HG03135 (cell line): Measurements from ENCODE around the gene GLIPR1.
"Not testable (repeated sequence)": the region's sequence is repeated elsewhere in the genome, so short reads cannot be mapped to it uniquely, and the experiment has no call there.

Experiments used
- ATAC-seq: cut with Tn5 transposase; IDR thresholded peaks from one replicate; pipeline ENCODE4 v1.9.1; 2021; ENCODE audit warnings: mild to moderate bottlenecking, moderate library complexity; ENCODE audit not compliant: unreplicated experiment

The GLIPR1 gene

GRCh38 chr12:75480469-75480949 lies at the start of gene GLIPR1:
TSS of gene GLIPR1 (plus strand) at chr12:75480755. CDS start at chr12:75480881, 126 bp downstream.
- peak; percentile 90 for ATAC-seq

DNA sequence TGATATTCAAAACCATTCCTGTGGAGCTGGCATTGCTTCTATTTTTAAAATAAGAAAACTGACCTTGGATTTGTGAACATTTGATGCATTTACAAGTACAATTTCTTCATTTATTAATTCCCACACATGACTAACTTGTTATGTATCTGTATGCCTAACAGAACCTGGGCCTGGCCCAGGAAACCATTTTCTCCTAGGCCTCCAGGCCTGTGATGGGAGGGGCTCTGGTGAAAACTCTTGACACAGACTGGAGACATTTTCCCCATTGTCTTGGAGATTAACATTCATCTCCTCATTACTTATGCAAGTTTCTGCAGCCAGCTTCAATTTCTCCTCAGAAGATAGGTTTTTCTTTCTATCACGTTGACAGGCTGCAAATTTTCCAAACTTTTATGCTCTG lies 47.6 kb upstream of the GLIPR1 start:
- no peak for ATAC-seq

- no peak for ATAC-seq
These were observed 43.0 kb upstream of the GLIPR1 start for GRCh38 chr12:75437564-75437963.

- no peak for ATAC-seq
These were observed 42.3 kb upstream of the GLIPR1 start for GRCh38 chr12:75438059-75438754.

GRCh38 chr12:75439048-75439447 lies 41.5 kb upstream of the GLIPR1 start:
- ATAC-seq = no peak

DNA sequence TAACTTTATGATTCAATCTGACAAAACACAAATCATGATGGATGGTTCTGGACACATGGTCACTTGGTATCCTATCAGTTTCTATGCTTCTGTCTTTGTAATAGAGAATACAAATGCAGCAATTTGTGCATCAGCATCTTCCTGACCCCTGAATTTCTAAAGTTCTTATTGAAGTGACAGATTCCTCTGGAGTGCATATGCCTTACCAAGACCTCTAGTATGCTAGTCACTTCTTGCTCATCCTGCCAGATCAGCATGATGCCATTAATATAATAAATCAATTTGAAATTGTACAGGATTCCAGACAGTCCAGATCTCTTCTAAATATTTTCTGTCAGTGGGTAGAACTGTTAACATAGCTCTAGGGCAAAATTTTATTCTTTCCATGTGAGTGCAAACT lies 40.6 kb upstream of the GLIPR1 start:
- no peak for ATAC-seq

GRCh38 chr12:75441687-75442449 lies 38.7 kb upstream of the GLIPR1 start:
- not testable (repeated sequence) for ATAC-seq

GRCh38 chr12:75442454-75442853 lies 38.1 kb upstream of the GLIPR1 start:
- not testable (repeated sequence) for ATAC-seq

DNA sequence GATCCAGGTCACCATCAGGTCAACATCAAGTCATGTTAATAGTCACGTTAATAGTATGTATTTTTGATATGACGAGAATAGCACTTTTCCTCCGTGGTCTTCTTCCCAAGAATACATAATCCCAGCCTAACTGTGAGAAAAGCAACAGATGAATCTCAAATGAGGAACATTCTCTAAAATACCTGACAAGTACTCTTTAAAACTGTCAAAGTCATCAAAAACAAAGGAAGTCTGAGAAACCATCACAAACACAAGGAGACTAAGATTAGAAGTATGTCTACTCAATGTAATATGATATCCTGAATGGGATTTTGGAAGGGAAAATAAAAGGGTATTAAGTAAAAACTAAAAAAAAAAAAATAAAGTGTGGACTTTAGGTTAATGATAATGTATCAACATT lies 36.8 kb upstream of the GLIPR1 start:
- no peak for ATAC-seq

- no peak for ATAC-seq
These were observed 36.0 kb upstream of the GLIPR1 start for GRCh38 chr12:75444429-75445136.

DNA sequence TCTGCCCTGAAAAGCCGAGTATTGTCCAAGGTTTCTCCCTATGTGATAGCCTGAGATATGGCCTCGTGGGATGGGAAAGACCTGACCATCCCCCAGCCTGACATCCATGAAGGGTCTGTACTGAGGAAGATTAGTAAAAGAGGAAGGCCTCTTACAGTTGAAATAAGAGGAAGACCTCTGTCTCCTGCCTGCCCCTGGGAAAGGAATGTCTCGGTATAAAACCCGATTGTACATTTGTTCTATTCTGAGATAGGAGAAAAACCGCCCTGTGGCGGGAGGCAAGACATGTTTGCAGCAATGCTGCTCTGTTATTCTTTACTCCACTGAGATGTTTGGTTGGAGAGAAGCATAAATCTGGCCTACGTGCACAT lies 35.4 kb upstream of the GLIPR1 start:
- not testable (repeated sequence) for ATAC-seq

- no peak for ATAC-seq
These were observed 33.7 kb upstream of the GLIPR1 start for GRCh38 chr12:75446857-75447256.

- no peak for ATAC-seq
These were observed 32.7 kb upstream of the GLIPR1 start for GRCh38 chr12:75447691-75448393.

DNA sequence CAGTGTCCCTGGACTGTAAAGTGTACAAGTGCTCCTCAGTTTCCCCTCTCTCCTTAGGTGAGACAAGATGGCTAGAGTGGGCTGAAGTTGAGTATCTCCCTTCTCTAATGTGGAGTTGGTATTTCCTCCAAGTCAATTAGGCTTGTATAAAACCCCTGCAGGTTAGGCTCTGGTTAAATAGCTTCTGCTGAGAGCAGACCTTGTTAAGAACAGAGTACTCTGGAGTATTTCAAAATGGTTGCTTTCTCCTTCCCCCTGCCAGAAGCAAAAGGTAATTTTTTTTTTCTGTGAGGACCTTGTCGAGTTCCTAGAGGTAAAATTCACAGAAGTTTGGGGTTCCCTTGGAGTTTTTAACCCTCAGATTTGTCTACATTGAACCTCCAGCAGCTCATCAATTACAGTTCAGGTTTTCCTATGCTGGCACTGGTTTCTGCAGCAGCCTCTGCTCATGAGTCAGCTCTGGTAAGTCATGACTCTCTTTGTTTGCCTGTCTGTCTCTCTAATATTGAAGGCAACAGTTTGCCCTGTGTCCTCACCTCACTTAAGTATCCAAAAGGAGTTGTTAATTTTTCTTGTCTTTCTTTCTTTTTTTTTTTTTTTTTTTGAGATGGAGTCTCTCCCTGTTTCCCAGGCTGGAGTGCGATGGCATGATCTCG lies 27.8 kb upstream of the GLIPR1 start:
- ATAC-seq = no peak

DNA sequence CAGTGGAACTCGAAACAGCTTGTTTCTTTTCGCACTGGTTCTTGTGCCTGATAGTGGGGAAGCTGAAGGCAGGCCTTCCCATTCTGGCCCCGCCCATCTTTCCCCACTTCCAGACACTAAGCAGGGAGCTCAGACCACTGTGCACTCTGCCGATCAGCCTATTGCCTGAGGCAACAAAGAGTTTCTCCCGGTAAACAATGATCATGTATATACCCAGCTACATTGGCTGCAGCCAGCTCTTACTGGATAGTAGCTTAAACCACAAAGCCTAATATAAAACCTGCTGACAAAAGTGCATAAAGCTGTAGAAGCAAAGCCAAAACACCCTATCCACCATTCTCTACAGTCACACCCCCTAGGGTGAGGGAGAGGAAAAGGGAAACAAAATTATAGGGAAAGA lies 24.7 kb upstream of the GLIPR1 start:
- no peak for ATAC-seq

DNA sequence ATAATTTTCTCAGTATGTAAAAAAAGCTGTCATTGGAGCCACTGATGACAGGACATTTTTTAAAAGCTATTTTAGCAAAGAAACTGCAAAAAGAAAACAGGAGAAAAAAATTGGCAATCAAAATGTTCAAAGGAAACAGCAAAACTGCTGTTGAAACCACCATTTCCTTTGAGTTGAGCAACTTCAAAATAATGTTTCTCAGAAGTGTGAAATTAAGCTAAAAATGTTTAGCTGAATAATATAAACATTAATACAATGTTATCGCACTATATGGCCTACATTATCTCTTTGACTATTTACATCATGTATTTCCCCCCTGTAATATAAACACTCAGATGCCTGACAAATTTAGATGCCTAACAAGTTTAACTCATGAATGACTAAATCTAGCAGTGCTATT lies 23.4 kb upstream of the GLIPR1 start:
- ATAC-seq = no peak

- ATAC-seq = not testable (repeated sequence)
These were observed 22.7 kb upstream of the GLIPR1 start for GRCh38 chr12:75457866-75458265.

DNA sequence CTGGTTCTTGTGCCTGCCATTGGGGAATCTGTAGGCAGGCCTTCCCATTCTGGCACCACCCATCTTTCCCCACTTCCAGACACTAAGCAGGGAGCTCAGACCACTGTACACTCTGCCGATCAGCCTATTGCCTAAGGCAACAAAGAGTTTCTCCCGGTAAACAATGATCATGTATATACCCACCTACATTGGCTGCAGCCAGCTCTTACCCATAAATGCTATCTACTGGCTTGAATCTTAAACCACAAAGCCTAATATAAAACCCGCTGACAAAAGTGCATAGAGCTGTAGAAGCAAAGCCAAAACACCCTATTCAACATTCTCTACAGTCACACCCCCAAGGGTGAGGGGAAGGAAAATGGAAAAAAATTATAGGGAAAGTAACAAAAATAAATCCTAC lies 20.8 kb upstream of the GLIPR1 start:
- ATAC-seq = no peak

- ATAC-seq = no peak
These were observed 20.4 kb upstream of the GLIPR1 start for GRCh38 chr12:75460204-75460603.
